ENCODE data around the gene TGFBR2.
A peak's percentile ranks its signal among the peaks of the same experiment; 100 is the strongest.

TGFBR2 gene

GRCh38 chr3:30611613-30612436 is 5.4 kb downstream of the TGFBR2 start:
- TF ChIP-seq TEAD4 (IDR thresholded peaks at IDR 0.05) (peak; percentile 55; the same call in 1 of the 2 replicates), YY1 (IDR thresholded peaks at IDR 0.05; ENCODE audit: low read depth) (no peak)

- TF ChIP-seq EGR1 (IDR thresholded peaks at IDR 0.05) (no peak), TCF12 (IDR thresholded peaks at IDR 0.05; ENCODE audit: low read depth) (no peak), ZBTB7A (IDR thresholded peaks at IDR 0.05; ENCODE audit: low read depth) (no peak), RAD21 (IDR thresholded peaks at IDR 0.05; ENCODE audit: low read depth) (no peak), EP300 (IDR thresholded peaks at IDR 0.05; ENCODE audit: borderline replicate concordance) (no peak)
- TF ChIP-seq, protein P1, sequence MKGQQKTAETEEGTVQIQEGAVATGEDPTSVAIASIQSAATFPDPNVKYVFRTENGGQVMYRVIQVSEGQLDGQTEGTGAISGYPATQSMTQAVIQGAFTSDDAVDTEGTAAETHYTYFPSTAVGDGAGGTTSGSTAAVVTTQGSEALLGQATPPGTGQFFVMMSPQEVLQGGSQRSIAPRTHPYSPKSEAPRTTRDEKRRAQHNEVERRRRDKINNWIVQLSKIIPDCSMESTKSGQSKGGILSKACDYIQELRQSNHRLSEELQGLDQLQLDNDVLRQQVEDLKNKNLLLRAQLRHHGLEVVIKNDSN (IDR thresholded peaks at IDR 0.05), result no peak
These were observed 6.2 kb downstream of the TGFBR2 start for GRCh38 chr3:30612437-30613132.

GRCh38 chr3:30613133-30613825 is 6.9 kb downstream of the TGFBR2 start:
- TF ChIP-seq TCF12 (IDR thresholded peaks at IDR 0.05; ENCODE audit: low read depth) (no peak), TEAD4 (IDR thresholded peaks at IDR 0.05) (no peak), EGR1 (IDR thresholded peaks at IDR 0.05) (no peak), EP300 (IDR thresholded peaks at IDR 0.05; ENCODE audit: borderline replicate concordance) (no peak), CEBPB (IDR thresholded peaks at IDR 0.05) (no peak; the same call in 1 of the 2 replicates), FOXM1 (IDR thresholded peaks at IDR 0.05; ENCODE audit: borderline replicate concordance, low read depth) (no peak), NFIC (IDR thresholded peaks at IDR 0.05) (no peak)

DNA sequence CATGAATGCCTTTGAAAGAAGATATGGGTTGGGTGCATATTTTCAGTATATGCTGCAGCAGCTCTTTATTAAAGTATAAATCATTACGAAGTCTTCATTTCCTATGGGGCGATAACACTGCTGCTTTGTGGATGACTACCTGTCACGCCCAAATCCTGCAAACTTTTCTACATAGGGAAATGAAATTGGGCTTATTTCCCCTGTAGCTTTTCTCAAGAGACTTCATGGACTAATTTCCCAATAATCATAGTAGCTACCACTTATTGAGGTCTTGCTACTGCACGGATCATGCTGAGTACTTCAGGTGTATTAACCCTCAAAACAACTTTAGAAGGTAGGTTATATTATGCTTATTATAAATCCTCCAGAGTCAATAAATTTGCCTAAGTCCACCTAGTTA is 8.0 kb downstream of the TGFBR2 start:
- TF ChIP-seq, protein P1 (IDR thresholded peaks at IDR 0.05), result no peak
- TF ChIP-seq EP300 (IDR thresholded peaks at IDR 0.05; ENCODE audit: borderline replicate concordance), result no peak
- no peak for TF ChIP-seq TAF1 (IDR thresholded peaks at IDR 0.05; ENCODE audit: low read depth)
- TF ChIP-seq TCF12 (IDR thresholded peaks at IDR 0.05; ENCODE audit: low read depth), result no peak
- no peak for TF ChIP-seq CREB1 (IDR thresholded peaks at IDR 0.05; ENCODE audit: low read depth)
- TF ChIP-seq REST (IDR thresholded peaks at IDR 0.05; ENCODE audit: low read depth), result no peak
- no peak for TF ChIP-seq YY1 (IDR thresholded peaks at IDR 0.05; ENCODE audit: low read depth)
- no peak for TF ChIP-seq CEBPB (IDR thresholded peaks at IDR 0.05)

DNA sequence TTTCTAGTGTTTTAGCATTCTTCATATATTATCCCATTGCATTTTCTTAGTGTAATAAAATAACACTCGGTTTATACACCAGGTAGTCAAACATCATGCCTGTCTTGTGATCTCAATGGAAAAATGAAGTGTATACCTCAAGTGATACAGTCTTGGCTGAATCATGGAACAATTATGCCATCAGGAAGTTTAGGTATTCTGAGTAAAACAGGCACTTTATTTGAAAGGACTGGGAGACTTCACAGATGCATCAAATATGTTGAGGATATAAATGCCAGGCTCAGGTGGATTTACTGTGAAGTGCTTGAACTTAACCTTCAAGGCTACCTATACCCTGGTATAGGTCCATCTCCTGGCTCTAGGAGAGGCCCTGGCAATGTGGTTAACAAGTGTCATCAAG is 8.5 kb downstream of the TGFBR2 start:
- no peak for TF ChIP-seq YY1 (IDR thresholded peaks at IDR 0.05; ENCODE audit: low read depth)
- no peak for TF ChIP-seq CREB1 (IDR thresholded peaks at IDR 0.05; ENCODE audit: low read depth)
- no peak for TF ChIP-seq EP300 (IDR thresholded peaks at IDR 0.05; ENCODE audit: borderline replicate concordance)
- no peak for TF ChIP-seq REST (IDR thresholded peaks at IDR 0.05; ENCODE audit: low read depth)
- TF ChIP-seq TEAD4 (IDR thresholded peaks at IDR 0.05), result no peak
- no peak for TF ChIP-seq MAX (IDR thresholded peaks at IDR 0.05)
- no peak for TF ChIP-seq TAF1 (IDR thresholded peaks at IDR 0.05; ENCODE audit: low read depth)
- TF ChIP-seq FOXM1 (IDR thresholded peaks at IDR 0.05; ENCODE audit: borderline replicate concordance, low read depth), result no peak
- TF ChIP-seq, protein P1 (IDR thresholded peaks at IDR 0.05), result no peak
